ENCODE data around the gene NDUFAF7. TPM values are rescaled to one million over a fixed set of nuclear protein-coding genes. Genes with fewer than 3 reads are reported as not detected.
"Not testable (repeated sequence)": the region's sequence is repeated elsewhere in the genome, so short reads cannot be mapped to it uniquely, and the experiment has no call there.

NDUFAF7 gene
- total RNA-seq, 1 donor, result 13.0 TPM

- DNase-seq (ENCODE audit: low read depth), result no peak
- no peak overlapping the region for H3K4me3 ChIP-seq (ENCODE audit: low read depth, low read length)
- no peak for TF ChIP-seq CTCF (IDR thresholded peaks at IDR 0.05; ENCODE audit: insufficient read depth, low read depth, low read length)
These were observed 12.4 kb upstream of the NDUFAF7 start for GRCh38 chr2:37219046-37219445.

DNA sequence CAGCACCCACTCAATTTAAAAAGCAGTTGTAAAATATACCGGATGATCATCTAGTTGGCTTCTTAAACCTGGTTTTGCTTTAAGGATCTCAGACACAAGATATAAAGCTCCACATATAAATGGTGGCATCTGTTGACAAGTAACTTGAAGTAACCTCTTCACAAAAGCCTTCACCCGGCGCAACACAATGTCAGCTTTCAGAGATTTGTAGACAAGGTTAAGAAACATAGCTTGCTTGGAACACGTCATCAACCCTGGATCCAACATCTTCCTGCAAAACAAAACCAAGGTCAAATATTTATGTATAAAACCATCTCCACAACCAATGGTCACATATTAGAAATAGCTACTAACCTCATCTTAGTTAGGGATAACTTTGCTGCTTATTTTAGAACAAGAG, 8.3 kb upstream of the NDUFAF7 start:
- no peak overlapping the region for H3K4me3 ChIP-seq (ENCODE audit: low read depth, low read length)
- DNase-seq (ENCODE audit: low read depth), result no peak
- TF ChIP-seq CTCF (IDR thresholded peaks at IDR 0.05; ENCODE audit: insufficient read depth, low read depth, low read length), result no peak

DNA sequence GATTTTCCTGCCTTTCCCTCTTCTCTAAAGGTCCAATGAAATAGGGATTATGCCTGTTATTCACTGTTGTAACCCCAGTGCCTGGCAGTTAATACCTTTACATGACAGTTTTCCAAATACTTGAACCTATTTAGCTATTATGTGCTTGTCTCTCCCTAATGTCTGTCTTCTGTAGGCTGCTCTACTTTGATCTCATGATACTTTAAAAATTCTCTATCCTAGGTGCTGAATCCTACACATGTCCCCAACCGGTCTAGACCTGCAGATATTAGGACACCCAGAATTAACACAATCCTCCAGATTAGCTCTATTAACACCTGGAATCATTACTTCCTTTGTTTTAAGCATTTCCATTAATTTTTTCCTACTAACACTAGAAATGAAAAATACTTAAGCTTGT, 7.4 kb upstream of the NDUFAF7 start:
- no peak overlapping the region for H3K4me3 ChIP-seq (ENCODE audit: low read depth, low read length)
- TF ChIP-seq CTCF (IDR thresholded peaks at IDR 0.05; ENCODE audit: insufficient read depth, low read depth, low read length), result no peak
- no peak for DNase-seq (ENCODE audit: low read depth)

GRCh38 chr2:37225129-37225528, 6.3 kb upstream of the NDUFAF7 start:
- not testable (repeated sequence) for DNase-seq (ENCODE audit: low read depth)

DNA sequence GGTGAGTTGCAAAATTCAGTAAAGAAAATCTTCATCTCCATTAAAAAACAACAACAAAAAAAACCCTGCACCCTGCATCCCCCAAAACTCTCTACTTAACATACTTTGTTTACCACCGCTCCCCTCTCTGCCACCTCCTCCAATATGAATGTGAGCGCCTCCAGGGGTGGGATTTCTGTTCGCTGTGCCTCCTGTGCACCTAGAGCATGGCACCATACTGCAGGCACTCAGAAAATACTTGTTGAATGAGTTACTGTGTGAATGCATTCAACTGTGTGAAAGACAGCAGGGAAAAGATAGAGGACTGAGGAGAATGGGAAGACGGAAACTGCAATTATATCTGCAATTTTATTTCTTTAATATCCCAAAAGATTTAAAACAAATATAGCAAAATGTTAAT, 4.6 kb upstream of the NDUFAF7 start:
- TF ChIP-seq CTCF (IDR thresholded peaks at IDR 0.05; ENCODE audit: insufficient read depth, low read depth, low read length), result no peak
- DNase-seq (ENCODE audit: low read depth), result no peak
- no peak overlapping the region for H3K4me3 ChIP-seq (ENCODE audit: low read depth, low read length)

More at GRCh38 chr2:37225129-37225528, 6.3 kb upstream of the NDUFAF7 start:
- not testable (repeated sequence) for H3K4me3 ChIP-seq (ENCODE audit: low read depth, low read length)

DNA sequence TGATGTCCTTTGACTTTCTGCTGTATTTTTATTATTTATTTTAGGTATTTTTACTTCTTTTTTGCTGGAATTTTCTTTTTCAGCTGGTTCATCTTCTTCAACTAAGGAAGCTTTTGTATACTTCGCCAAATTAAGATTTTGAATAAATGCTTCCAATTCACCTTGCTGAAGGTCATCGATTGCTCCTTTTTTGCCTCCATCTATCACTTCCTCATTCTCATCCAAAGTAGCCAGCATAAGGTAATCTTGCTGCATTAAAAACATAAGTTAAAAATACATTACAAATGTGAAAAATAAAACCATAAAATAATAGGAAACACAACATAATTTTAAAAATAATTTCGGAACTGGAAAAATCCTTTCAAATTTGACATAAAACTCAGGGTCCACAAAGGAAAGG, 2.7 kb upstream of the NDUFAF7 start:
- TF ChIP-seq CTCF (IDR thresholded peaks at IDR 0.05; ENCODE audit: insufficient read depth, low read depth, low read length), result no peak
- no peak for DNase-seq (ENCODE audit: low read depth)

GRCh38 chr2:37230581-37230980, 877 bp upstream of the NDUFAF7 start:
- no peak for TF ChIP-seq CTCF (IDR thresholded peaks at IDR 0.05; ENCODE audit: insufficient read depth, low read depth, low read length)
- peak; percentile 8 for DNase-seq (ENCODE audit: low read depth)

More for the DNA sequence above, 2.7 kb upstream of the NDUFAF7 start:
- no peak overlapping the region for H3K4me3 ChIP-seq (ENCODE audit: low read depth, low read length)

More at GRCh38 chr2:37230581-37230980, 877 bp upstream of the NDUFAF7 start:
- H3K4me3 ChIP-seq (ENCODE audit: low read depth, low read length), result peak overlapping the region; percentile 77
